GM12891 (cell line): ENCODE measurements around the gene GALNT13.

Experiments
- PAX5 ChIP-seq: IDR thresholded peaks from 2 replicates; pipeline ENCODE4 v1.6.1; 2011; ENCODE audit warnings: low read length, moderate library complexity, mild to moderate bottlenecking; ENCODE audit not compliant: insufficient read depth, severe bottlenecking
- POLR2A ChIP-seq: IDR thresholded peaks from 2 replicates; pipeline ENCODE4 v1.6.1; 2011; ENCODE audit warnings: low read depth, low read length, control low read depth
- POLR2AphosphoS5 ChIP-seq: IDR thresholded peaks from 2 replicates; pipeline ENCODE4 v1.6.1; 2011; ENCODE audit warnings: low read depth, low read length, control low read depth
- SPI1 ChIP-seq: IDR thresholded peaks from 2 replicates; pipeline ENCODE4 v1.6.1; 2011; ENCODE audit warnings: low read depth, low read length, control low read depth
- TAF1 ChIP-seq: IDR thresholded peaks from 2 replicates; pipeline ENCODE4 v1.6.1; 2011; ENCODE audit warnings: low read depth, low read length, control low read depth

GRCh38 chr2:154264024-154264423, 392.3 kb downstream of the GALNT13 start:
- TF ChIP-seq TAF1 (no peak), POLR2A (no peak), SPI1 (no peak), POLR2AphosphoS5 (no peak), PAX5 (no peak)
